Pancreas (tissue), 10 donors: ENCODE results near the gene GCNA. TPM values are rescaled to one million over a fixed set of nuclear protein-coding genes. Genes with fewer than 3 reads are reported as not detected.
"Not testable (repeated sequence)": the region's sequence is repeated elsewhere in the genome, so short reads cannot be mapped to it uniquely, and the experiment has no call there.

Source experiments
- ATAC-seq, 4 donors: fragments of 200-7000 bp; cut with Tn5 transposase; one replicate each; pipeline versions ENCODE4 v1.8.0 to v1.9.1; 2020; ENCODE audit warnings: mild to moderate bottlenecking in 4 of 4, moderate library complexity in 4 of 4
- DNase-seq, 6 donors: peaks; one replicate each; pipeline ENCODE4 v3.0.0-alpha.2; 2020
- FAIRE-seq: peaks from 2 replicates; lab custom pipeline; 2012; peaks lifted over from hg19 to GRCh38; lab: Jason Lieb, UNC
- H3K27ac ChIP-seq, 4 donors: fragments of 200-600 bp; sonication (generic); 1 replicate in 3 of 4; 2 replicates in 1 of 4; pipeline versions ENCODE4 v1.5.0 to v1.8.0; 2020
- H3K27me3 ChIP-seq, 4 donors: fragments of 200-600 bp; one replicate each; pipeline ENCODE4 v1.8.0; 2021
- H3K36me3 ChIP-seq, 3 donors: fragments of 200-600 bp; sonication (generic) in 1 of 3; one replicate each; pipeline versions ENCODE4 v1.5.0 to v1.8.0; 2020 to 2021
- H3K4me1 ChIP-seq, 3 donors: fragments of 200-600 bp; one replicate each; pipeline ENCODE4 v1.8.0; 2021
- H3K4me3 ChIP-seq, 4 donors: fragments of 200-600 bp; sonication (generic) in 2 of 4; one replicate each; pipeline versions ENCODE4 v1.5.0 to v1.8.0; 2020 to 2021
- H3K9me3 ChIP-seq, 4 donors: fragments of 200-600 bp; one replicate each; pipeline ENCODE4 v1.8.0; 2021
- CTCF ChIP-seq, 4 donors: fragments of 200-600 bp; sonication (generic) in 3 of 4; IDR thresholded peaks; one replicate each; pipeline versions ENCODE4 v1.5.0 to v1.8.0; 2021; ENCODE audit warnings: antibody characterized with exemption in 4 of 4
- WGBS, 2 donors: extraction: QIAGEN DNeasy Blood & Tissue Kit; methylation state at CpG; one replicate each; pipeline ENCODE4 v1.1.7; 2013; 5-methylcytosine and 5-hydroxymethylcytosine counted together
- intact Hi-C, 3 donors: fragments of 100-400 bp; cut with DNase I; formaldehyde crosslinking; loops; one replicate each; pipeline versions ENCODE4 v1.11.1 to v1.14.2; 2022
- polyA plus RNA-seq, 2 donors: library from polyadenylated mRNA; stranded (reverse); fragments of 200-250 nt; gene quantifications; one replicate each; pipeline ENCODE4 v1.2.3, GENCODE V29; 2013
- total RNA-seq, 6 donors: library from RNA; stranded (reverse); fragmentation: NEBNext Ultra II Directional in 4 of 6; extraction: Animal tissue kit (Norgen Biotek cat#: 25700) in 4 of 6; gene quantifications; one replicate each; pipeline versions ENCODE4 v1.2.1 to v1.2.4, GENCODE V29; 2021 to 2023
- donor health status: healthy with polysubstance abuse.
- donor health status: DM: no; HTN: no; CAD: no; lungs with moderate emphysema.
- donor health status: DM: no; HTN: no; CAD: no.
- donor health status: control.
- donor health status: control.
- donor health status: Bipolar disorder and iron deficiency.
- donor health status: DM: yes; HTN: yes; CAD: no.
- donor health status: DM: no; HTN: no; CAD: no.
- donor health status: DM: no; HTN: no; CAD: no.
- donor health status: DM: yes; HTN: yes; CAD: no.

The GCNA gene
- total and polyA plus RNA-seq, 8 donors, result 0.63 to 3.1 (median 0.97) TPM

- Histone ChIP-seq H3K4me3 (no peak overlapping the region), H3K4me1 (no peaks in the 10 kb centered on the region), H3K27ac (no peak overlapping the region), H3K36me3 (peaks cover 0 to 57% (median 7%) of the 10 kb centered on the region in 3 donors), H3K9me3 (no peaks in the 10 kb centered on the region), H3K27me3 (peaks cover 0 to 7% (median 0%) of the 10 kb centered on the region in 4 donors)
- TF ChIP-seq CTCF (IDR thresholded peaks at IDR 0.05), result no peak
- FAIRE-seq, result no peak
- no peak for ATAC-seq
- no peak for DNase-seq
- WGBS, 2 donors, result 65% methylated on average over 9 of the region's 9 CpGs
- intact Hi-C loops, result loop anchor here in 1 of 3 donors (10.0 kb wide), 1 partner anchor 161 kb away; no protein-coding TSS in a partner anchor
Measured at GRCh38 chrX:71565474-71566041, 12.7 kb upstream of the GCNA start.

GRCh38 chrX:71571390-71571789, 6.8 kb upstream of the GCNA start:
- H3K4me1 ChIP-seq, H3K4me3 ChIP-seq, H3K9me3 ChIP-seq, H3K27ac ChIP-seq, intact Hi-C loops, DNase-seq, H3K27me3 ChIP-seq, ATAC-seq, FAIRE-seq: not testable (repeated sequence)
- 84 to 96% methylated on average over 8 of the region's 8 CpGs for WGBS, 2 donors
- peaks cover 2 to 37% (median 11%) of the 10 kb centered on the region in 3 donors for H3K36me3 ChIP-seq

GRCh38 chrX:71573590-71573989, 4.6 kb upstream of the GCNA start:
- ATAC-seq (no peak), DNase-seq (no peak), FAIRE-seq (no peak)
- 55 to 78% methylated on average over 2 of the region's 2 CpGs for WGBS, 2 donors
- no peaks in the 10 kb centered on the region for H3K4me1 ChIP-seq
- no peak overlapping the region for H3K27ac ChIP-seq
- intact Hi-C loops, result no loop called here
- H3K27me3 ChIP-seq, result no peaks in the 10 kb centered on the region
- TF ChIP-seq CTCF (IDR thresholded peaks at IDR 0.05), result no peak
- peaks cover 2 to 25% (median 11%) of the 10 kb centered on the region in 3 donors for H3K36me3 ChIP-seq
- H3K9me3 ChIP-seq, result no peaks in the 10 kb centered on the region
- no peak overlapping the region for H3K4me3 ChIP-seq

GRCh38 chrX:71577682-71578081, 555 bp upstream of the GCNA start:
- H3K4me3 ChIP-seq, result no peak overlapping the region
- 87 to 93% methylated on average over 24 of the region's 24 CpGs for WGBS, 2 donors
- DNase-seq, result no peak
- peaks cover 2 to 15% (median 8%) of the 10 kb centered on the region in 3 donors for H3K36me3 ChIP-seq
- intact Hi-C loops, result no loop called here
- no peaks in the 10 kb centered on the region for H3K27me3 ChIP-seq
- FAIRE-seq, result no peak
- no peak for ATAC-seq
- H3K4me1 ChIP-seq, result no peaks in the 10 kb centered on the region
- H3K9me3 ChIP-seq, result no peaks in the 10 kb centered on the region
- no peak overlapping the region for H3K27ac ChIP-seq
- TF ChIP-seq CTCF (IDR thresholded peaks at IDR 0.05), result no peak

- peak in 1 of 6 donors; percentile 54 for DNase-seq
- H3K9me3 ChIP-seq, result no peaks in the 10 kb centered on the region
- TF ChIP-seq CTCF (IDR thresholded peaks at IDR 0.05), result no peak
- FAIRE-seq, result no peak
- no peaks in the 10 kb centered on the region for H3K4me1 ChIP-seq
- whole genome bisulfite sequencing, 2 donors, result 91 to 94% methylated on average over 25 to 26 of the region's 26 CpGs
- no peaks in the 10 kb centered on the region for H3K27me3 ChIP-seq
- H3K27ac ChIP-seq, result no peak overlapping the region
- H3K4me3 ChIP-seq, result no peak overlapping the region
- peak in 1 of 4 donors; percentile 15 for ATAC-seq
- H3K36me3 ChIP-seq, result peaks cover 0 to 2% (median 1%) of the 10 kb centered on the region in 3 donors
- intact Hi-C loops, result no loop called here
Measured at GRCh38 chrX:71579136-71579989, 1.1 kb downstream of the GCNA start.
